ENCODE data around the gene ISLR2. TPM values are rescaled to one million over a fixed set of nuclear protein-coding genes. Genes with fewer than 3 reads are reported as not detected.

The ISLR2 gene
- total and polyA plus RNA-seq, 2 donors (not counting 3 experiments of a cell fraction or from before 2014, with no cell fraction given): not detected

DNA sequence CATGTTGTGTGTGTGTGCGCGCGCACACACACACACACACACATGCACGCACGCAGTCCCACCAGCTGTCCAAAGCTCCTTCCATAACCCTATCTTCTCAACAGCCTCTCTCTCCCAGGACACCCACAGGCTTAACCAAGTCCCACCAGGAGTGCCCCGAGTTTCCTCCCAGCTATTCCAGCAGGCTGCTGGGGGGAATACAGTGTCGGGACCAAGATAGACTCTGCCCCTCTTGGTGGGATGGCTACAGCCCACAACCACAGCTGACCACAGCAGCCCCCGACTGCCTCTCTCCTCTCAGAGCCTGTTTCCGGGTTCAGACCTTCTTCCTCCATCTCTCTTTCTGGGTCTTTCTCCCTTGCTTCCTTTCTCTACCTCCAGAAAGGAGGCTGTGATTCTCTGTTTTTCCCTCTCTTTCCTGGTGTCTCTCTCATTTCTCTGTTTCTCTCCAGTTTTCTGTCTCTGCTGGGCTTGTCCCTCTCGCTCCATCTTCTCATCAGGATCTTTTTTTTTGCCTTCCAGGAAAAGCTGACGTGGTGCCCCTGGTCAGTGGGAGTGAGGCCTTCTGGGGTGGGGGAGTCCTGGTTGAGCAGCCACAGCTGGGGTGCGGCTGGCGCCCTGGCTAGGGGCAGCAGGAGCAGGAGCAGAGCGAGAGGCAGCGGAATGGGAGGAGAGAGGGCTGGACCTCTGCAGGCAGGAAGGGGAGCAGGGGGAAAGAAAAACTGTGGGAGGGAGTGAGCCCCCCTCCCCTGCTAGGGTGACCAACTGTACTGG lies 39.9 kb downstream of the ISLR2 start:
- POLR2A ChIA-PET: no interaction called here
- H3K4me1 ChIP-seq (ENCODE audit: control insufficient read depth, extremely low read depth, insufficient read depth, low read length): no peaks in the 10 kb centered on the region
- no peak for DNase-seq (ENCODE audit: low read depth, low spot score)
- no peaks in the 10 kb centered on the region for H4K20me1 ChIP-seq (replicated peaks; ENCODE audit: control insufficient read depth, extremely low read depth, insufficient read depth, low read length)
- no peaks in the 10 kb centered on the region for H3K9me3 ChIP-seq (replicated peaks; ENCODE audit: control insufficient read depth, insufficient read depth, low read length)
- BruUV-seq (replicated peaks): no TSS peak
- H3K9ac ChIP-seq (replicated peaks; ENCODE audit: extremely low read depth, insufficient read depth, low read length): no peak overlapping the region
- no peaks in the 10 kb centered on the region for H3K36me3 ChIP-seq (ENCODE audit: control insufficient read depth in 2 of 2, extremely low read depth in 1 of 2, insufficient read depth in 2 of 2, low read length in 2 of 2)
- no peaks in the 10 kb centered on the region for H3K79me2 ChIP-seq (ENCODE audit: control insufficient read depth, insufficient read depth, low read length)
- H3K27me3 ChIP-seq (ENCODE audit: control insufficient read depth in 2 of 2, insufficient read depth in 2 of 2, low read length in 2 of 2): no peaks in the 10 kb centered on the region
- no peaks in the 10 kb centered on the region for H3K9me1 ChIP-seq (replicated peaks; ENCODE audit: control insufficient read depth, extremely low read depth, insufficient read depth, low read length)
- no peak overlapping the region for H3K27ac ChIP-seq (ENCODE audit: insufficient read depth, low read depth, low read length)
- dilution Hi-C loops (cut with MboI; ENCODE audit: extremely low pct_ligation_motif_present, low sequenced_read_pairs): no loop called here
- H3K4me3 ChIP-seq (replicated peaks in 1 of 3; ENCODE audit: insufficient read depth in 1 of 3, low read depth in 1 of 3, low read length in 3 of 3): no peak overlapping the region
- no peak for FAIRE-seq
- H2AFZ ChIP-seq (ENCODE audit: low read depth, low read length): no peak overlapping the region
- H3K4me2 ChIP-seq (ENCODE audit: insufficient read depth, low read length): no peak overlapping the region
- intact Hi-C loops (cut with micrococcal nuclease): no loop called here
- CTCF ChIA-PET: no interaction called here
- TF ChIP-seq, protein P1, sequence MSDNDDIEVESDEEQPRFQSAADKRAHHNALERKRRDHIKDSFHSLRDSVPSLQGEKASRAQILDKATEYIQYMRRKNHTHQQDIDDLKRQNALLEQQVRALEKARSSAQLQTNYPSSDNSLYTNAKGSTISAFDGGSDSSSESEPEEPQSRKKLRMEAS (IDR thresholded peaks at IDR 0.05; ENCODE audit: insufficient read depth, insufficient read length): no peak
- TF ChIP-seq POLR2A (IDR thresholded peaks at IDR 0.05; ENCODE audit: low read depth, low read length): no peak
- TF ChIP-seq, protein P2, sequence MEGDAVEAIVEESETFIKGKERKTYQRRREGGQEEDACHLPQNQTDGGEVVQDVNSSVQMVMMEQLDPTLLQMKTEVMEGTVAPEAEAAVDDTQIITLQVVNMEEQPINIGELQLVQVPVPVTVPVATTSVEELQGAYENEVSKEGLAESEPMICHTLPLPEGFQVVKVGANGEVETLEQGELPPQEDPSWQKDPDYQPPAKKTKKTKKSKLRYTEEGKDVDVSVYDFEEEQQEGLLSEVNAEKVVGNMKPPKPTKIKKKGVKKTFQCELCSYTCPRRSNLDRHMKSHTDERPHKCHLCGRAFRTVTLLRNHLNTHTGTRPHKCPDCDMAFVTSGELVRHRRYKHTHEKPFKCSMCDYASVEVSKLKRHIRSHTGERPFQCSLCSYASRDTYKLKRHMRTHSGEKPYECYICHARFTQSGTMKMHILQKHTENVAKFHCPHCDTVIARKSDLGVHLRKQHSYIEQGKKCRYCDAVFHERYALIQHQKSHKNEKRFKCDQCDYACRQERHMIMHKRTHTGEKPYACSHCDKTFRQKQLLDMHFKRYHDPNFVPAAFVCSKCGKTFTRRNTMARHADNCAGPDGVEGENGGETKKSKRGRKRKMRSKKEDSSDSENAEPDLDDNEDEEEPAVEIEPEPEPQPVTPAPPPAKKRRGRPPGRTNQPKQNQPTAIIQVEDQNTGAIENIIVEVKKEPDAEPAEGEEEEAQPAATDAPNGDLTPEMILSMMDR (IDR thresholded peaks at IDR 0.05; ENCODE audit: extremely low read depth in 1 of 2, insufficient read depth in 1 of 2, low read depth in 1 of 2, low read length in 2 of 2): no peak
- TF ChIP-seq GATA2 (IDR thresholded peaks at IDR 0.05; ENCODE audit: insufficient read depth, insufficient read length, low read depth, low read length): no peak
